Endothelial cell of umbilical vein (primary cell): Measurements from ENCODE around the gene LRFN5. TPM values are rescaled to one million over a fixed set of nuclear protein-coding genes. Genes with fewer than 3 reads are reported as not detected.

ENCODE experiments used
- BruUV-seq: library from RNA; stranded (reverse); fragments of 400-500 nt; replicated peaks from 2 replicates; lab custom pipeline; 2021; lab: Mats Ljungman, UMichigan
- CTCF ChIA-PET: fragments of 300-600, 350-600 bp; sonication (Branson Sonifier 250); formaldehyde crosslinking; loops from one replicate; lab custom pipeline; 2021; ENCODE audit warnings: antibody characterized with exemption, inconsistent platforms; lab: Charles Lee
- POLR2A ChIA-PET: fragments of 300-600, 350-600 bp; sonication (Branson Sonifier 250); formaldehyde crosslinking; loops from one replicate; lab custom pipeline; 2021; ENCODE audit warnings: antibody characterized with exemption, inconsistent platforms; lab: Charles Lee
- DNase-seq: peaks from one replicate; pipeline ENCODE4 v3.0.0-alpha.2; 2011; ENCODE audit warnings: low read depth, low spot score
- FAIRE-seq: peaks from 2 replicates; lab custom pipeline; 2011; peaks lifted over from hg19 to GRCh38; lab: Jason Lieb, UNC
- H2AFZ ChIP-seq: 2 replicates; pipeline ENCODE4 v1.6.0; 2012; ENCODE audit warnings: low read depth, low read length, control low read depth, inconsistent platforms
- H3K27ac ChIP-seq: 2 replicates; pipeline ENCODE4 v1.5.1; 2011; ENCODE audit warnings: low read depth, mild to moderate bottlenecking, control low read depth, low read length, moderate library complexity; ENCODE audit not compliant: insufficient read depth
- H3K27me3 ChIP-seq, 2 experiments: 2 replicates each; pipeline versions ENCODE4 v1.6.0 to v1.6.1; 2011; ENCODE audit warnings: low read length in 2 of 2, mixed read lengths in 1 of 2; ENCODE audit not compliant: control insufficient read depth in 2 of 2, insufficient read depth in 2 of 2
- H3K36me3 ChIP-seq, 2 experiments: 2 replicates in 1 of 2; 3 replicates in 1 of 2; pipeline ENCODE4 v1.5.1; 2011; ENCODE audit warnings: low read length in 2 of 2, mild to moderate bottlenecking in 1 of 2, moderate library complexity in 1 of 2; ENCODE audit not compliant: control insufficient read depth in 2 of 2, insufficient read depth in 2 of 2; ENCODE audit errors: extremely low read depth in 1 of 2
- H3K4me1 ChIP-seq: 3 replicates; pipeline ENCODE4 v1.5.1; 2011; ENCODE audit warnings: mild to moderate bottlenecking, low read length; ENCODE audit not compliant: control insufficient read depth, insufficient read depth; ENCODE audit errors: extremely low read depth
- H3K4me2 ChIP-seq: 2 replicates; pipeline ENCODE4 v1.6.1; 2011; ENCODE audit warnings: low read length, control low read depth, mixed read lengths; ENCODE audit not compliant: insufficient read depth
- H3K4me3 ChIP-seq, 3 experiments: fragments of 200-600 bp in 1 of 3; sonication (generic), shearing (Covaris generic) in 1 of 3; replicated peaks in 1 of 3; 2 replicates each; pipeline ENCODE4 v1.5.1; 2011 to 2016; ENCODE audit warnings: control low read depth in 3 of 3, low read length in 3 of 3, mild to moderate bottlenecking in 2 of 3, inconsistent platforms in 1 of 3, low read depth in 1 of 3, moderate library complexity in 1 of 3; ENCODE audit not compliant: insufficient read depth in 1 of 3
- H3K79me2 ChIP-seq: 2 replicates; pipeline ENCODE4 v1.6.0; 2012; ENCODE audit warnings: low read length, inconsistent platforms; ENCODE audit not compliant: control insufficient read depth, insufficient read depth
- H3K9ac ChIP-seq: replicated peaks from 2 replicates; pipeline ENCODE3; 2011; ENCODE audit warnings: low read length, control low read depth; ENCODE audit not compliant: insufficient read depth; ENCODE audit errors: extremely low read depth
- H3K9me1 ChIP-seq: replicated peaks from 3 replicates; pipeline ENCODE4 v1.6.0; 2011; ENCODE audit warnings: mild to moderate bottlenecking, low read length; ENCODE audit not compliant: control insufficient read depth, insufficient read depth; ENCODE audit errors: extremely low read depth
- H3K9me3 ChIP-seq: replicated peaks from 2 replicates; pipeline ENCODE4 v1.5.1; 2012; ENCODE audit warnings: low read length, inconsistent platforms; ENCODE audit not compliant: control insufficient read depth, insufficient read depth
- H4K20me1 ChIP-seq: replicated peaks from 2 replicates; pipeline ENCODE3; 2011; ENCODE audit warnings: mild to moderate bottlenecking, low read length; ENCODE audit not compliant: control insufficient read depth, insufficient read depth; ENCODE audit errors: extremely low read depth
- CTCF ChIP-seq, 2 donors: IDR thresholded peaks; 1 replicate in 1 of 2; 2 replicates in 1 of 2; pipeline ENCODE4 v1.5.1; 2011; ENCODE audit warnings: low read length in 2 of 2, mild to moderate bottlenecking in 2 of 2, moderate library complexity in 2 of 2, control low read depth in 1 of 2, inconsistent platforms in 1 of 2, low read depth in 1 of 2; ENCODE audit not compliant: insufficient read depth in 1 of 2; ENCODE audit errors: extremely low read depth in 1 of 2
- EZH2 ChIP-seq: IDR thresholded peaks from 2 replicates; pipeline ENCODE4 v1.6.1; 2012; ENCODE audit warnings: borderline replicate concordance, low read depth, mild to moderate bottlenecking, moderate library complexity, low read length, inconsistent platforms; ENCODE audit not compliant: severe bottlenecking
- FOS ChIP-seq: IDR thresholded peaks from 2 replicates; pipeline ENCODE4 v1.6.1; 2011; ENCODE audit warnings: mild to moderate bottlenecking, low read length, moderate library complexity, borderline replicate concordance; ENCODE audit not compliant: insufficient read depth
- GATA2 ChIP-seq: IDR thresholded peaks from 2 replicates; pipeline ENCODE4 v1.7.0; 2011; ENCODE audit warnings: low read depth, mild to moderate bottlenecking, moderate library complexity, mixed read lengths, low read length; ENCODE audit not compliant: insufficient read length, insufficient read depth
- JUN ChIP-seq: IDR thresholded peaks from 2 replicates; pipeline ENCODE4 v1.6.1; 2011; ENCODE audit warnings: borderline replicate concordance, low read depth; ENCODE audit not compliant: insufficient read length, insufficient read depth
- MAX ChIP-seq: IDR thresholded peaks from 2 replicates; pipeline ENCODE4 v1.6.1; 2011; ENCODE audit not compliant: insufficient read depth, insufficient read length
- MYC ChIP-seq: IDR thresholded peaks from one replicate; pipeline ENCODE4 v1.6.1; 2011; ENCODE audit warnings: mild to moderate bottlenecking, low read depth, low read length
- POLR2A ChIP-seq: IDR thresholded peaks from 2 replicates; pipeline ENCODE4 v1.6.1; 2012; ENCODE audit warnings: low read depth, mild to moderate bottlenecking, control low read depth, low read length
- POLR2AphosphoS5 ChIP-seq: IDR thresholded peaks from 2 replicates; pipeline ENCODE4 v1.6.1; 2012; ENCODE audit warnings: low read depth, mild to moderate bottlenecking, control low read depth, low read length, moderate library complexity; ENCODE audit not compliant: insufficient read depth
- dilution Hi-C: fragments of 300-500 bp; cut with MboI; formaldehyde crosslinking; loops from one replicate; pipeline ENCODE4 v1.15.0; 2019; ENCODE audit warnings: low sequenced_read_pairs; ENCODE audit not compliant: extremely low pct_ligation_motif_present
- intact Hi-C: fragments of 100-400 bp; cut with micrococcal nuclease; formaldehyde crosslinking; loops from one replicate; pipeline ENCODE4 v1.10.0; 2022
- polyA plus RNA-seq, 4 experiments: library from polyadenylated mRNA; depleted of rRNA in 3 of 4; stranded (reverse) in 3 of 4; unstranded in 1 of 4; fragments of >200 nt; gene quantifications; 2 replicates each; pipeline versions ENCODE4 v1.2.1 to v1.2.3, GENCODE V29; 2011 to 2012; ENCODE audit warnings: missing spikeins in 1 of 4
- total RNA-seq: library from RNA; stranded (reverse); gene quantifications from 2 replicates; pipeline ENCODE4 v1.2.3, GENCODE V29; 2021

Gene LRFN5
- total and polyA plus RNA-seq, 2 donors (not counting 3 experiments of a cell fraction or from before 2014, with no cell fraction given), result not detected

- dilution Hi-C loops (no loop called here), intact Hi-C loops (no loop called here)
- no peaks in the 10 kb centered on the region for H3K9me1 ChIP-seq
- H3K9ac ChIP-seq, result no peak overlapping the region
- POLR2A ChIA-PET, result no interaction called here
- no peak overlapping the region for H3K4me2 ChIP-seq
- H3K4me3 ChIP-seq, result no peak overlapping the region
- BruUV-seq, result no TSS peak
- FAIRE-seq, result no peak
- CTCF ChIA-PET, result no interaction called here
- H3K27ac ChIP-seq, result no peak overlapping the region
- no peaks in the 10 kb centered on the region for H3K79me2 ChIP-seq
- H2AFZ ChIP-seq, result no peak overlapping the region
- H3K9me3 ChIP-seq, result peaks cover 2% of the 10 kb centered on the region
- DNase-seq, result no peak
- no peaks in the 10 kb centered on the region for H4K20me1 ChIP-seq
- TF ChIP-seq FOS, result no peak
- TF ChIP-seq POLR2AphosphoS5, result no peak
- TF ChIP-seq MAX, result no peak
- no peak for TF ChIP-seq JUN
- no peak for TF ChIP-seq POLR2A
- no peak for TF ChIP-seq CTCF (IDR thresholded peaks at IDR 0.05; ENCODE audit: extremely low read depth in 1 of 2, insufficient read depth in 1 of 2, low read depth in 1 of 2, low read length in 2 of 2)
- TF ChIP-seq GATA2, result no peak
- TF ChIP-seq EZH2, result no peak
- TF ChIP-seq MYC, result no peak
- no peaks in the 10 kb centered on the region for H3K27me3 ChIP-seq
- no peaks in the 10 kb centered on the region for H3K36me3 ChIP-seq
- no peaks in the 10 kb centered on the region for H3K4me1 ChIP-seq
Observed at GRCh38 chr14:41570415-41571155, 36.1 kb upstream of the LRFN5 start.
